Measurements from ENCODE around the gene ANKRD18B.
A peak's percentile ranks its signal among the peaks of the same experiment; 100 is the strongest.
"Not testable (repeated sequence)": the region's sequence is repeated elsewhere in the genome, so short reads cannot be mapped to it uniquely, and the experiment has no call there.

The ANKRD18B gene

GRCh38 chr9:33510262-33511183, 13.5 kb upstream of the ANKRD18B start:
- Histone ChIP-seq H3K36me3 (ENCODE audit: control insufficient read depth in 1 of 2, insufficient read depth in 2 of 2, low read length in 2 of 2) (peaks cover 0 to 3% of the 10 kb centered on the region in 2 donors), H3K4me1 (ENCODE audit: control insufficient read depth in 1 of 2, insufficient read depth in 2 of 2, low read length in 2 of 2) (no peaks in the 10 kb centered on the region), H3K4me3 (ENCODE audit: low read depth in 1 of 2, low read length in 2 of 2) (peak overlapping the region; percentile 70 to 73), H3K27ac (ENCODE audit: low read length) (peak overlapping the region; percentile 82), H3K9me3 (ENCODE audit: control insufficient read depth in 1 of 2, low read length in 2 of 2) (no peaks in the 10 kb centered on the region), H3K27me3 (ENCODE audit: low read depth, low read length) (no peaks in the 10 kb centered on the region)

GRCh38 chr9:33511184-33511517, 12.9 kb upstream of the ANKRD18B start:
- H3K27ac ChIP-seq (ENCODE audit: low read length) = peak overlapping the region; percentile 82
- H3K36me3 ChIP-seq (ENCODE audit: control insufficient read depth in 1 of 2, insufficient read depth in 2 of 2, low read length in 2 of 2); H3K4me1 ChIP-seq (ENCODE audit: control insufficient read depth in 1 of 2, insufficient read depth in 2 of 2, low read length in 2 of 2); H3K9me3 ChIP-seq (ENCODE audit: control insufficient read depth in 1 of 2, low read length in 2 of 2); H3K27me3 ChIP-seq (ENCODE audit: low read depth, low read length): not testable (repeated sequence)
- H3K4me3 ChIP-seq (ENCODE audit: low read depth in 1 of 2, low read length in 2 of 2) = peak overlapping the region; percentile 70 to 73

- H3K36me3 ChIP-seq (ENCODE audit: control insufficient read depth in 1 of 2, insufficient read depth in 2 of 2, low read length in 2 of 2); H3K27ac ChIP-seq (ENCODE audit: low read length); H3K4me1 ChIP-seq (ENCODE audit: control insufficient read depth in 1 of 2, insufficient read depth in 2 of 2, low read length in 2 of 2); H3K9me3 ChIP-seq (ENCODE audit: control insufficient read depth in 1 of 2, low read length in 2 of 2); H3K4me3 ChIP-seq (ENCODE audit: low read depth in 1 of 2, low read length in 2 of 2); H3K27me3 ChIP-seq (ENCODE audit: low read depth, low read length): not testable (repeated sequence)
Measured at GRCh38 chr9:33512535-33512934, 11.5 kb upstream of the ANKRD18B start.

GRCh38 chr9:33515342-33515995, 8.6 kb upstream of the ANKRD18B start:
- H3K9me3 ChIP-seq (ENCODE audit: control insufficient read depth in 1 of 2, low read length in 2 of 2); H3K27ac ChIP-seq (ENCODE audit: low read length); H3K4me3 ChIP-seq (ENCODE audit: low read depth in 1 of 2, low read length in 2 of 2): not testable (repeated sequence)

GRCh38 chr9:33516397-33516796, 7.7 kb upstream of the ANKRD18B start:
- not testable (repeated sequence) for H3K4me3 ChIP-seq (ENCODE audit: low read depth in 1 of 2, low read length in 2 of 2); H3K27me3 ChIP-seq (ENCODE audit: low read depth, low read length); H3K36me3 ChIP-seq (ENCODE audit: control insufficient read depth in 1 of 2, insufficient read depth in 2 of 2, low read length in 2 of 2); H3K27ac ChIP-seq (ENCODE audit: low read length); H3K9me3 ChIP-seq (ENCODE audit: control insufficient read depth in 1 of 2, low read length in 2 of 2); H3K4me1 ChIP-seq (ENCODE audit: control insufficient read depth in 1 of 2, insufficient read depth in 2 of 2, low read length in 2 of 2)

More at GRCh38 chr9:33515342-33515995, 8.6 kb upstream of the ANKRD18B start:
- H3K27me3 ChIP-seq (ENCODE audit: low read depth, low read length); H3K4me1 ChIP-seq (ENCODE audit: control insufficient read depth in 1 of 2, insufficient read depth in 2 of 2, low read length in 2 of 2); H3K36me3 ChIP-seq (ENCODE audit: control insufficient read depth in 1 of 2, insufficient read depth in 2 of 2, low read length in 2 of 2): not testable (repeated sequence)

GRCh38 chr9:33517373-33517772, 6.7 kb upstream of the ANKRD18B start:
- H3K4me3 ChIP-seq (ENCODE audit: low read depth in 1 of 2, low read length in 2 of 2) = no peak overlapping the region
- no peak overlapping the region for H3K27ac ChIP-seq (ENCODE audit: low read length)
- no peaks in the 10 kb centered on the region for H3K27me3 ChIP-seq (ENCODE audit: low read depth, low read length)
- H3K9me3 ChIP-seq (ENCODE audit: control insufficient read depth in 1 of 2, low read length in 2 of 2) = no peaks in the 10 kb centered on the region
- H3K36me3 ChIP-seq (ENCODE audit: control insufficient read depth in 1 of 2, insufficient read depth in 2 of 2, low read length in 2 of 2) = no peaks in the 10 kb centered on the region
- H3K4me1 ChIP-seq (ENCODE audit: control insufficient read depth in 1 of 2, insufficient read depth in 2 of 2, low read length in 2 of 2) = no peaks in the 10 kb centered on the region

GRCh38 chr9:33517934-33518577, 6.0 kb upstream of the ANKRD18B start:
- H3K36me3 ChIP-seq (ENCODE audit: control insufficient read depth in 1 of 2, insufficient read depth in 2 of 2, low read length in 2 of 2); H3K4me3 ChIP-seq (ENCODE audit: low read depth in 1 of 2, low read length in 2 of 2); H3K27me3 ChIP-seq (ENCODE audit: low read depth, low read length); H3K9me3 ChIP-seq (ENCODE audit: control insufficient read depth in 1 of 2, low read length in 2 of 2); H3K27ac ChIP-seq (ENCODE audit: low read length); H3K4me1 ChIP-seq (ENCODE audit: control insufficient read depth in 1 of 2, insufficient read depth in 2 of 2, low read length in 2 of 2): not testable (repeated sequence)

GRCh38 chr9:33521861-33522260, 2.2 kb upstream of the ANKRD18B start:
- H3K9me3 ChIP-seq (ENCODE audit: control insufficient read depth in 1 of 2, low read length in 2 of 2); H3K27ac ChIP-seq (ENCODE audit: low read length); H3K4me3 ChIP-seq (ENCODE audit: low read depth in 1 of 2, low read length in 2 of 2); H3K27me3 ChIP-seq (ENCODE audit: low read depth, low read length); H3K36me3 ChIP-seq (ENCODE audit: control insufficient read depth in 1 of 2, insufficient read depth in 2 of 2, low read length in 2 of 2): not testable (repeated sequence)
- peaks cover 0 to 16% of the 10 kb centered on the region in 2 donors for H3K4me1 ChIP-seq (ENCODE audit: control insufficient read depth in 1 of 2, insufficient read depth in 2 of 2, low read length in 2 of 2)

GRCh38 chr9:33524306-33524947, 376 bp downstream of the ANKRD18B start:
- Histone ChIP-seq H3K4me3 (ENCODE audit: low read depth in 1 of 2, low read length in 2 of 2) (peak overlapping the region in 1 of 2 donors; percentile 51), H3K9me3 (ENCODE audit: control insufficient read depth in 1 of 2, low read length in 2 of 2) (no peaks in the 10 kb centered on the region), H3K4me1 (ENCODE audit: control insufficient read depth in 1 of 2, insufficient read depth in 2 of 2, low read length in 2 of 2) (peaks cover 0 to 16% of the 10 kb centered on the region in 2 donors), H3K36me3 (ENCODE audit: control insufficient read depth in 1 of 2, insufficient read depth in 2 of 2, low read length in 2 of 2) (no peaks in the 10 kb centered on the region), H3K27me3 (ENCODE audit: low read depth, low read length) (peaks cover 8% of the 10 kb centered on the region), H3K27ac (ENCODE audit: low read length) (no peak overlapping the region)

GRCh38 chr9:33528069-33528468, 4.0 kb downstream of the ANKRD18B start:
- H3K4me1 ChIP-seq (ENCODE audit: control insufficient read depth in 1 of 2, insufficient read depth in 2 of 2, low read length in 2 of 2) = peaks cover 0 to 16% of the 10 kb centered on the region in 2 donors
- not testable (repeated sequence) for H3K27ac ChIP-seq (ENCODE audit: low read length); H3K9me3 ChIP-seq (ENCODE audit: control insufficient read depth in 1 of 2, low read length in 2 of 2); H3K4me3 ChIP-seq (ENCODE audit: low read depth in 1 of 2, low read length in 2 of 2); H3K27me3 ChIP-seq (ENCODE audit: low read depth, low read length); H3K36me3 ChIP-seq (ENCODE audit: control insufficient read depth in 1 of 2, insufficient read depth in 2 of 2, low read length in 2 of 2)

- H3K36me3 ChIP-seq (ENCODE audit: control insufficient read depth in 1 of 2, insufficient read depth in 2 of 2, low read length in 2 of 2); H3K27me3 ChIP-seq (ENCODE audit: low read depth, low read length); H3K4me1 ChIP-seq (ENCODE audit: control insufficient read depth in 1 of 2, insufficient read depth in 2 of 2, low read length in 2 of 2); H3K27ac ChIP-seq (ENCODE audit: low read length); H3K4me3 ChIP-seq (ENCODE audit: low read depth in 1 of 2, low read length in 2 of 2); H3K9me3 ChIP-seq (ENCODE audit: control insufficient read depth in 1 of 2, low read length in 2 of 2): not testable (repeated sequence)
Measured at GRCh38 chr9:33533958-33534357, 9.9 kb downstream of the ANKRD18B start.
